Peyer's patch (tissue), 4 donors: ENCODE results near the gene GOLIM4. TPM values are rescaled to one million over a fixed set of nuclear protein-coding genes. Genes with fewer than 3 reads are reported as not detected.

Source experiments
- DNase-seq, 3 donors: peaks; one replicate each; pipeline ENCODE4 v3.0.0-alpha.2; 2017 to 2019
- H3K27ac ChIP-seq, 4 donors: fragments of 200-600 bp; sonication (generic); one replicate each; pipeline ENCODE4 v1.5.1; 2016 to 2019
- H3K27me3 ChIP-seq, 2 donors: fragments of 200-600 bp; sonication (generic); one replicate each; pipeline ENCODE4 v1.5.1; 2019
- H3K36me3 ChIP-seq, 3 donors: fragments of 200-600 bp; sonication (generic); one replicate each; pipeline ENCODE4 v1.5.1; 2016 to 2019
- H3K4me1 ChIP-seq, 4 donors: fragments of 200-600 bp; sonication (generic); one replicate each; pipeline ENCODE4 v1.5.1; 2016 to 2019
- H3K4me3 ChIP-seq, 4 donors: fragments of 200-600 bp; sonication (generic); 1 replicate in 3 of 4; 2 replicates in 1 of 4; pipeline ENCODE4 v1.5.1; 2016 to 2019; ENCODE audit warnings: mild to moderate bottlenecking in 1 of 4
- H3K9me3 ChIP-seq, 4 donors: fragments of 200-600 bp; sonication (generic); one replicate each; pipeline ENCODE4 v1.5.1; 2016 to 2019; ENCODE audit warnings: mild to moderate bottlenecking in 1 of 4
- POLR2A ChIP-seq, 2 donors: fragments of 450-650 bp; IDR thresholded peaks; one replicate each; pipeline ENCODE4 v1.5.1; 2017; ENCODE audit warnings: antibody characterized with exemption in 2 of 2, mild to moderate bottlenecking in 2 of 2, moderate library complexity in 2 of 2
- total RNA-seq, 4 donors: library from RNA; depleted of rRNA; stranded (reverse); fragments of >200 nt; gene quantifications; one replicate each; pipeline ENCODE4 v1.1.0, GENCODE V29; 2016
- TF ChIP-seq, protein P1 (sequence below), 6 experiments: fragments of 450-650 bp in 4 of 6; fragments of 200-600 bp in 2 of 6; sonication (generic) in 1 of 6; IDR thresholded peaks; one replicate each; pipeline ENCODE4 v1.5.1; 2017 to 2019; ENCODE audit warnings: antibody characterized with exemption in 6 of 6, mild to moderate bottlenecking in 3 of 6, moderate library complexity in 1 of 6

The GOLIM4 gene
- total RNA-seq, 4 donors from 2014 or later, result 102 to 186 (median 139) TPM

DNA sequence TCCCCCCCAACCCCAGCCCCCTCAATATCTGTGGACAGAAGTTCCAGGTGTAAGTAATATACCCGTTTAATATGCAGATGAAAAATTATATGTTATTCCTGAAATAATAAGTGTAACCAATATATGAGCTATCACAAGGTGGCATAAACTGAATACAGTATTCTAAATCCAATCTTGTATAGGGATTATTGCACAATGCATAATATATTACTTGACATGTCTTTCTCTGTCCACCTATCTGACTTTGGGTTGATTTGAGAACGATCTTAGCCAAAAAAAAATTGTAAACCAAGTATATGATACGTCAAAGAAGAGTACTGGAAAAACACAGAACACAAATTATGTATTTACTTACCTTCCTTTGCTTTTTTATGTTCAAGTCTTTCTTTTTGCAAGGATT lies 47.8 kb downstream of the GOLIM4 start:
- H3K4me1 ChIP-seq, result peaks cover 0 to 51% (median 3%) of the 10 kb centered on the region in 4 donors
- DNase-seq, result no peak
- H3K9me3 ChIP-seq, result no peaks in the 10 kb centered on the region
- TF ChIP-seq, protein P1, sequence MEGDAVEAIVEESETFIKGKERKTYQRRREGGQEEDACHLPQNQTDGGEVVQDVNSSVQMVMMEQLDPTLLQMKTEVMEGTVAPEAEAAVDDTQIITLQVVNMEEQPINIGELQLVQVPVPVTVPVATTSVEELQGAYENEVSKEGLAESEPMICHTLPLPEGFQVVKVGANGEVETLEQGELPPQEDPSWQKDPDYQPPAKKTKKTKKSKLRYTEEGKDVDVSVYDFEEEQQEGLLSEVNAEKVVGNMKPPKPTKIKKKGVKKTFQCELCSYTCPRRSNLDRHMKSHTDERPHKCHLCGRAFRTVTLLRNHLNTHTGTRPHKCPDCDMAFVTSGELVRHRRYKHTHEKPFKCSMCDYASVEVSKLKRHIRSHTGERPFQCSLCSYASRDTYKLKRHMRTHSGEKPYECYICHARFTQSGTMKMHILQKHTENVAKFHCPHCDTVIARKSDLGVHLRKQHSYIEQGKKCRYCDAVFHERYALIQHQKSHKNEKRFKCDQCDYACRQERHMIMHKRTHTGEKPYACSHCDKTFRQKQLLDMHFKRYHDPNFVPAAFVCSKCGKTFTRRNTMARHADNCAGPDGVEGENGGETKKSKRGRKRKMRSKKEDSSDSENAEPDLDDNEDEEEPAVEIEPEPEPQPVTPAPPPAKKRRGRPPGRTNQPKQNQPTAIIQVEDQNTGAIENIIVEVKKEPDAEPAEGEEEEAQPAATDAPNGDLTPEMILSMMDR (IDR thresholded peaks at IDR 0.05), result no peak
- TF ChIP-seq POLR2A (IDR thresholded peaks at IDR 0.05), result no peak
- H3K36me3 ChIP-seq, result peaks cover 0 to 5% (median 0%) of the 10 kb centered on the region in 3 donors
- H3K27me3 ChIP-seq, result no peaks in the 10 kb centered on the region
- H3K27ac ChIP-seq, result no peak overlapping the region
- no peak overlapping the region for H3K4me3 ChIP-seq

DNA sequence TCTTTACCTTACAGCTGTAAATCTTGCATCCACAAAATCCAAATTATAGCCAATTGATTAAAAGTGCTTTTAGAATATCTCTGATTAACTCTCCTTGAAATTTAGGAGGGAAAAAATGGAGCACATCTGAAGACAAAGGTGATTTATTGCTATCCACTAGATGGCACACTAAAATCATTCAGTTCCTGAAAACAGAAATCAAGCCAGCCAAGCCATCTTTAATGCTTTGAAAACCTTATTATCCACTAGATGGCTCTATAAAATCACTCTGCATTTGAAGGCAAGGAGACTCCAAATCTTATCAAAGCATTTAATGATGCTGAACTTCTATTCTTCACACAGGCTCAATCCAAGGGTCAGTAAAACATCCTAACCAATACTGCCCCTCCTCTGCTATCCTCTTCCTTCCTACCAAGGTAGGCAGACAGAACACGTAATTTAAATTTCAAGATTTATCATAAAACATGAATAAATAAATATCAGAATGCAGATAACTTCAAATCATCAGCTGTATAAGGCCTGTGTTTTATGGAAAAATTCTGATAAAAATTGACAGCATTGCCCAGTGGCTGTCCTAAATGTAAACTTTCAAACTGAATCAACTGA lies 48.4 kb downstream of the GOLIM4 start:
- no peak for DNase-seq
- Histone ChIP-seq H3K27ac (no peak overlapping the region), H3K9me3 (no peaks in the 10 kb centered on the region), H3K36me3 (peaks cover 0 to 12% (median 0%) of the 10 kb centered on the region in 3 donors), H3K4me3 (no peak overlapping the region), H3K27me3 (no peaks in the 10 kb centered on the region), H3K4me1 (peaks cover 0 to 45% (median 3%) of the 10 kb centered on the region in 4 donors)
- TF ChIP-seq POLR2A (IDR thresholded peaks at IDR 0.05), result no peak
- TF ChIP-seq, protein P1 (IDR thresholded peaks at IDR 0.05), result peak; percentile 22 to 99 (median 88)

DNA sequence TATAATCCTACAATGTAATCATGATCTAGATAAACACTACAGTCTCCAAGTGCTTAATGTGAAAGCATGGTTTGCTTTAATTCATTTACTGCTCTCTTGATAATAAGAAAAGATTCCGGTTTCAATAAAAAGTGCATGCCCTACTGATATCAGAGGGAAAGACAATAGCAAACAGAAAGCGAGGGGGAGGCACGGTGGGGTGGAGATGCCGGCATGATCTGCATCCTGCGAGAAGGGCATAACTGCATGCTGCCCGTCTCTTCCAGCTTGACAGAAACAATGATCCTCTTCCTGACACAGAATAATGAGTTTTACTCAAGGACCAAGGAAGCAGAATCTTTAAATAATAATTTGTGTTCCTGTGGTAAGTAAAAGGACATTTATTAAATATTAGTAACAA lies 51.7 kb downstream of the GOLIM4 start:
- no peak overlapping the region for H3K4me3 ChIP-seq
- no peak for DNase-seq
- H3K36me3 ChIP-seq, result peaks cover 0 to 33% (median 0%) of the 10 kb centered on the region in 3 donors
- no peaks in the 10 kb centered on the region for H3K27me3 ChIP-seq
- no peak for TF ChIP-seq POLR2A (IDR thresholded peaks at IDR 0.05)
- TF ChIP-seq, protein P1 (IDR thresholded peaks at IDR 0.05), result no peak
- no peaks in the 10 kb centered on the region for H3K9me3 ChIP-seq
- no peak overlapping the region for H3K27ac ChIP-seq
- peaks cover 0 to 16% (median 0%) of the 10 kb centered on the region in 4 donors for H3K4me1 ChIP-seq

DNA sequence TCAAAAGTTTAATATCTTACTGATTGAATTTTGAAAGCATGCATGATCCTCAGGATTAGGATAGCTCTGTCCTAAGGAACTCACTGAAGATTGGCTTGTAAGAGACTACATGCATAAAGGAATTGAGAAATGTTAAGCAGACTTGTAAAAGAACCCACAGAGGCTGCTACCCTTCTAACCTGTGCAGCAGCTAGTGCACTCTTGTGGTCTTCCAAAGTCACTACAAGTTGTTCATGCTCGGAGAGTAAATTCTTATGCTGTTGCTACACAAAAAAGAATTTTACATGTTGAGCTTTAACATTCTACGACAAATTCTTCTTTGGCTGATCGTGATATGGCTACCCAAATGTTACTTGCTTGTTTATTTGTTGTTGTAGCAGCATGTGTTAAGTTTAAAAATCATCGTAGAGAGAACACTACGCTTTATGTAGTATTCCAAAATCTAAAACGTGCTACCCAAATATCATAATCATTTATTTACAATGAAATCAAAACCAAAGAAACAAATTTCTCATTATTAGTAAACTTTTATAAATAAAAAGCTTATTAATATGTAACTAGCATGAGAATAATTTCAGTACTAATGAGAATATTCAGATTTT lies 55.0 kb downstream of the GOLIM4 start:
- peaks cover 0 to 6% (median 0%) of the 10 kb centered on the region in 4 donors for H3K4me1 ChIP-seq
- DNase-seq, result no peak
- no peaks in the 10 kb centered on the region for H3K27me3 ChIP-seq
- no peaks in the 10 kb centered on the region for H3K9me3 ChIP-seq
- H3K36me3 ChIP-seq, result peaks cover 0 to 62% (median 0%) of the 10 kb centered on the region in 3 donors
- no peak overlapping the region for H3K4me3 ChIP-seq
- no peak overlapping the region for H3K27ac ChIP-seq
- TF ChIP-seq, protein P1 (IDR thresholded peaks at IDR 0.05), result peak in 4 of 6 experiments; percentile 30 to 68 (median 64)
- no peak for TF ChIP-seq POLR2A (IDR thresholded peaks at IDR 0.05)

GRCh38 chr3:168037020-168037419 lies 58.7 kb downstream of the GOLIM4 start:
- DNase-seq, result no peak
- no peaks in the 10 kb centered on the region for H3K4me1 ChIP-seq
- TF ChIP-seq POLR2A (IDR thresholded peaks at IDR 0.05), result no peak
- TF ChIP-seq, protein P1 (IDR thresholded peaks at IDR 0.05), result no peak
- H3K27ac ChIP-seq, result no peak overlapping the region
- H3K36me3 ChIP-seq, result peaks cover 0 to 67% (median 0%) of the 10 kb centered on the region in 3 donors
- no peak overlapping the region for H3K4me3 ChIP-seq
- no peaks in the 10 kb centered on the region for H3K9me3 ChIP-seq
- no peaks in the 10 kb centered on the region for H3K27me3 ChIP-seq
